Activated gamma-delta T cell treated with anti-CD3 and anti-CD28 coated beads, Interleukin-2, amount 50 U/mL, for 16 hours (primary cell): ENCODE data around the gene PPM1F.

Experiments used
- DNase-seq: peaks from one replicate; pipeline ENCODE4 v3.0.0-alpha.2; 2020; ENCODE audit warnings: low read depth

The PPM1F gene

GRCh38 chr22:21975273-21975672 lies 22.6 kb upstream of the PPM1F start:
- no peak for DNase-seq

GRCh38 chr22:21974058-21974649 lies 21.5 kb upstream of the PPM1F start:
- no peak for DNase-seq

- no peak for DNase-seq
Observed at GRCh38 chr22:21972806-21973205, 20.2 kb upstream of the PPM1F start.

GRCh38 chr22:21972293-21972779 lies 19.7 kb upstream of the PPM1F start:
- peak; percentile 36 for DNase-seq

GRCh38 chr22:21971858-21972275 lies 19.2 kb upstream of the PPM1F start:
- no peak for DNase-seq

- no peak for DNase-seq
Observed at GRCh38 chr22:21970800-21971617, 18.4 kb upstream of the PPM1F start.

GRCh38 chr22:21970037-21970799 lies 17.6 kb upstream of the PPM1F start:
- no peak for DNase-seq

GRCh38 chr22:21968452-21969129 lies 15.9 kb upstream of the PPM1F start:
- no peak for DNase-seq

GRCh38 chr22:21967693-21968271 lies 15.1 kb upstream of the PPM1F start:
- DNase-seq = no peak

GRCh38 chr22:21966643-21967516 lies 14.2 kb upstream of the PPM1F start:
- DNase-seq = no peak

- DNase-seq = no peak
Observed at GRCh38 chr22:21965762-21966288, 13.2 kb upstream of the PPM1F start.

- no peak for DNase-seq
Observed at GRCh38 chr22:21964918-21965484, 12.4 kb upstream of the PPM1F start.

GRCh38 chr22:21964234-21964633 lies 11.6 kb upstream of the PPM1F start:
- no peak for DNase-seq

GRCh38 chr22:21963790-21964211 lies 11.2 kb upstream of the PPM1F start:
- DNase-seq = no peak

GRCh38 chr22:21963286-21963685 lies 10.6 kb upstream of the PPM1F start:
- DNase-seq = no peak

GRCh38 chr22:21962655-21962949 lies 10.0 kb upstream of the PPM1F start:
- no peak for DNase-seq

- DNase-seq = no peak
Observed at GRCh38 chr22:21961886-21962654, 9.4 kb upstream of the PPM1F start.

GRCh38 chr22:21961127-21961867 lies 8.6 kb upstream of the PPM1F start:
- DNase-seq = no peak
